Measurements from ENCODE around the gene NCS1. TPM values are rescaled to one million over a fixed set of nuclear protein-coding genes. Genes with fewer than 3 reads are reported as not detected.

Gene NCS1
- total RNA-seq, 1 experiment from 2014 or later = 58.6 TPM

GRCh38 chr9:130165579-130165978 is 6.6 kb upstream of the NCS1 start:
- H3K36me3 ChIP-seq (ENCODE audit: insufficient read depth, low read length, poor library complexity, severe bottlenecking) = no peaks in the 10 kb centered on the region
- no peaks in the 10 kb centered on the region for H3K27me3 ChIP-seq (replicated peaks; ENCODE audit: insufficient read depth, low read depth, low read length, poor library complexity)
- H3K27ac ChIP-seq (ENCODE audit: low read depth, low read length, poor library complexity, severe bottlenecking) = no peak overlapping the region
- DNase-seq (ENCODE audit: low spot score) = no peak
- BruUV-seq (replicated peaks) = no TSS peak
- ChIA-PET POLR2A (ENCODE audit: low non-redundant PET) (interaction anchor here (0.7 kb wide), 1 partner anchor 1001 kb away, joined by 3 read pairs; no protein-coding TSS in a partner anchor), CTCF (no interaction called here)
- intact Hi-C loops (cut with micrococcal nuclease; ENCODE audit: unreplicated experiment) = no loop called here
- H3K9me3 ChIP-seq (ENCODE audit: low read depth, low read length, poor library complexity, severe bottlenecking) = no peaks in the 10 kb centered on the region
- no peak overlapping the region for H3K4me3 ChIP-seq (ENCODE audit: low read depth, low read length, poor library complexity, severe bottlenecking)
- TF ChIP-seq CTCF (conservative IDR thresholded peaks at IDR 0.05; ENCODE audit: low read depth, low read length) (no peak), EZH2 (IDR thresholded peaks at IDR 0.05; ENCODE audit: borderline replicate concordance, low read depth, low read length, poor library complexity, severe bottlenecking) (no peak)
- H3K4me1 ChIP-seq (ENCODE audit: insufficient read depth, low read length, poor library complexity, severe bottlenecking) = no peaks in the 10 kb centered on the region

GRCh38 chr9:130166399-130166798 is 5.8 kb upstream of the NCS1 start:
- POLR2A ChIA-PET (ENCODE audit: low non-redundant PET) = interaction anchor here (0.7 kb wide), 1 partner anchor 1001 kb away, joined by 3 read pairs; no protein-coding TSS in a partner anchor
- CTCF ChIA-PET = no interaction called here
- TF ChIP-seq CTCF (conservative IDR thresholded peaks at IDR 0.05; ENCODE audit: low read depth, low read length) = no peak
- no peak for TF ChIP-seq EZH2 (IDR thresholded peaks at IDR 0.05; ENCODE audit: borderline replicate concordance, low read depth, low read length, poor library complexity, severe bottlenecking)
- no TSS peak for BruUV-seq (replicated peaks)
- no peak overlapping the region for H3K4me3 ChIP-seq (ENCODE audit: low read depth, low read length, poor library complexity, severe bottlenecking)
- no peak overlapping the region for H3K27ac ChIP-seq (ENCODE audit: low read depth, low read length, poor library complexity, severe bottlenecking)
- H3K9me3 ChIP-seq (ENCODE audit: low read depth, low read length, poor library complexity, severe bottlenecking) = no peaks in the 10 kb centered on the region
- H3K36me3 ChIP-seq (ENCODE audit: insufficient read depth, low read length, poor library complexity, severe bottlenecking) = no peaks in the 10 kb centered on the region
- no peak for DNase-seq (ENCODE audit: low spot score)
- intact Hi-C loops (cut with micrococcal nuclease; ENCODE audit: unreplicated experiment) = no loop called here
- H3K4me1 ChIP-seq (ENCODE audit: insufficient read depth, low read length, poor library complexity, severe bottlenecking) = no peaks in the 10 kb centered on the region
- H3K27me3 ChIP-seq (replicated peaks; ENCODE audit: insufficient read depth, low read depth, low read length, poor library complexity) = no peaks in the 10 kb centered on the region

GRCh38 chr9:130167927-130168326 is 4.3 kb upstream of the NCS1 start:
- H3K4me3 ChIP-seq (ENCODE audit: low read depth, low read length, poor library complexity, severe bottlenecking) = no peak overlapping the region
- H3K4me1 ChIP-seq (ENCODE audit: insufficient read depth, low read length, poor library complexity, severe bottlenecking) = no peaks in the 10 kb centered on the region
- no TSS peak for BruUV-seq (replicated peaks)
- no peaks in the 10 kb centered on the region for H3K36me3 ChIP-seq (ENCODE audit: insufficient read depth, low read length, poor library complexity, severe bottlenecking)
- intact Hi-C loops (cut with micrococcal nuclease; ENCODE audit: unreplicated experiment) = no loop called here
- no peak overlapping the region for H3K27ac ChIP-seq (ENCODE audit: low read depth, low read length, poor library complexity, severe bottlenecking)
- no peaks in the 10 kb centered on the region for H3K27me3 ChIP-seq (replicated peaks; ENCODE audit: insufficient read depth, low read depth, low read length, poor library complexity)
- ChIA-PET CTCF (no interaction called here), POLR2A (ENCODE audit: low non-redundant PET) (no interaction called here)
- TF ChIP-seq EZH2 (IDR thresholded peaks at IDR 0.05; ENCODE audit: borderline replicate concordance, low read depth, low read length, poor library complexity, severe bottlenecking) (no peak), CTCF (conservative IDR thresholded peaks at IDR 0.05; ENCODE audit: low read depth, low read length) (no peak)
- H3K9me3 ChIP-seq (ENCODE audit: low read depth, low read length, poor library complexity, severe bottlenecking) = no peaks in the 10 kb centered on the region
- DNase-seq (ENCODE audit: low spot score) = no peak
